Measurements from ENCODE around the gene ZNF664.

ZNF664 gene

GRCh38 chr12:123951467-123951866 lies 21.5 kb upstream of the ZNF664 start:
- no peak for DNase-seq (ENCODE audit: low read depth)
- no peak overlapping the region for H3K4me3 ChIP-seq (ENCODE audit: low read length)
- no peak for TF ChIP-seq CTCF (conservative IDR thresholded peaks at IDR 0.05; ENCODE audit: low read depth, low read length)

DNA sequence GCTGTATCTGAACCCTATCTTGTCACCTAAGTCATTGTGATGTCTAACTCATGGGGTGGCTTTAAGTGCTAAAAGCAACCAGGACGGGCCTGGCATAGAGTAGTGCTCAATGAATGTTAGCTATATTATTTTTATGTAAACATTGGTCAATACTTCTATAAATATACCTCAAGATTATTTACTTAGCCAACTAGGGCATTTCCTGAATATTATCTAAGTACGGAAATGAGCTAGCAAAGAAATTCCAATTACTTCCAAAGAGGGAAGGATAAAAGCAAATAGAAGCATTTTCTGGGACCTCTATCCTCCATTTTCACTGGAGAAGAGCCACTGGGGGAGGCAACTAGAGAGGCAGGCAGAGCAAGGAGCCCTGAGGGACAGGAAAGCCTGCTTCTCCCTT lies 21.0 kb upstream of the ZNF664 start:
- no peak for TF ChIP-seq CTCF (conservative IDR thresholded peaks at IDR 0.05; ENCODE audit: low read depth, low read length)
- DNase-seq (ENCODE audit: low read depth) = no peak
- no peak overlapping the region for H3K4me3 ChIP-seq (ENCODE audit: low read length)

GRCh38 chr12:123954647-123955350 lies 18.2 kb upstream of the ZNF664 start:
- H3K4me3 ChIP-seq (ENCODE audit: low read length) = no peak overlapping the region
- DNase-seq (ENCODE audit: low read depth) = no peak
- TF ChIP-seq CTCF (conservative IDR thresholded peaks at IDR 0.05; ENCODE audit: low read depth, low read length) = no peak

DNA sequence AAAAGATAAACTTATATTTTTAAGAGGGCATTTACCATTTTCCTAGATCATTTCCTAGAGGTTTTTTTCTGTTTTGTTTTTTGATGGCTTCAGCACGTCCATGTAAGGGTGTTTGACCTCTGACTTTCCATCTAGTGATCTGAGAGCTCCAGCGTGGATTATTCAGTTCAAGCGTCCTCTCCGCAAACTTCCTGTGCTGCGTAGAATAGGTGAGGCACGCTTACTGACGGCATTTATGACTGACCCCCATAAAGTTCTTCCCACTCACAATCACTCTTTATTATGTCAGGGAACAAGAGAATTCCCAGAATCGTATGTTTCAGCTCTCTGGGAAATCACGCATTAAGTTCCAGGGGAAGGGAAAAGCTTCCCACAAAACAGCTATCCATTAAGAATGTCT lies 16.8 kb upstream of the ZNF664 start:
- TF ChIP-seq CTCF (conservative IDR thresholded peaks at IDR 0.05; ENCODE audit: low read depth, low read length) = no peak
- H3K4me3 ChIP-seq (ENCODE audit: low read length) = no peak overlapping the region
- no peak for DNase-seq (ENCODE audit: low read depth)

DNA sequence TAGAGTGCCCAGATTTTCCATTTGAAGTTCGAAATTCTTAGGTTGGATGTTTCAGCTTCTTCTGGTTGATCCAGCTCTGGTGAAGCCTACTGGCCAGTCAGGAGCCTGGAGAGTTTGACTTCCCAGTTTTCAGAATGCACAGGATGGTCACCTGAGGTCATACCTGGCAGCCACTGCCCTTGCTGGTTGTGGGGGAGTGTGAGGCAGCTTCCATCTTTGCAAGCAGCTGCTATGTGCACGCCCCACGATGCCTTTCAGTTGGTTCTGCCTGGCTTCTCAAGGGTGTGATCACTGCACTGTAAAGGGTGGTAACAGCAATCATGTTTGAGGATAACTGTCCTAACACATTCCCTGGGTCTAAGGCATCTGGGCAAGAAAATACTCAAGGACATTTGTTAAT lies 15.8 kb upstream of the ZNF664 start:
- no peak for TF ChIP-seq CTCF (conservative IDR thresholded peaks at IDR 0.05; ENCODE audit: low read depth, low read length)
- no peak for DNase-seq (ENCODE audit: low read depth)
- no peak overlapping the region for H3K4me3 ChIP-seq (ENCODE audit: low read length)

DNA sequence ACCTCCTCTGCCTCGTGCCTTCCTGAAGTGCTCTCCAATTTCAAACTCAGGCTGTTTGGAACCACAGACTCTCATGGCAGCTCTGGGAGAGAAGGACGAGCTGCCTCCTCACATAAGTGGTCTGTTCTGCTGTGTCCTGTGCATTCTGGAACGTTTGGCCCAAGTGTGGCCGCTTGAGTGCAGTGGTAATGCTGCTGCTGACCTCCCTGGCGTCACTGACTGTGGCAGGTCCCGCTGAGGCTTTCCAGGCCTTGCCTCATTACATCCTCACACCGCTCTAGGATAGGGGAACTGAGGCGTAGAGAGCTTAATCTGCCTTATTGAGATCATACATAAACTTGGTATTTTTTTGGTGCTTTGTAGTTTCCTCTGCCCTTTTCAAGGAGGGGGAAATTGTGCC lies 14.6 kb upstream of the ZNF664 start:
- no peak for TF ChIP-seq CTCF (conservative IDR thresholded peaks at IDR 0.05; ENCODE audit: low read depth, low read length)
- DNase-seq (ENCODE audit: low read depth) = no peak
- no peak overlapping the region for H3K4me3 ChIP-seq (ENCODE audit: low read length)

DNA sequence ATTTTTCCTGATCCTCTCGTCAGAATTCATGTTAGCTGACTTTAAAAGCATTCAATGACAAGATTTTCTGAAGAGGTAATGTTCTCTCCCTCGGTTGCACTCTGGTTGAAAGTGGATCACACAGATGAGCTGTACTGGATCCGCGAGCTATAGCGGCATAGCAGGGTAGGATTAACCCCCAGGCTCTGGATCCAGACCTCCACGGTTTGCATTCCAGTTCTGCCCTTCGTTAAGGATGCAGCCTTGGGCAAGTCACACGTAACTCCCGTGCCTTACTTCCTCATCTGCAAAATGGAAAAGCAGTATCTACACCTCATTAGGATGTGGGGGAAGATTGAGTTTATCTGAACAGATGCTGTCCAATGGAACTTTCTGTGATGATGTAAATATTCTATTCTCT lies 14.1 kb upstream of the ZNF664 start:
- no peak for TF ChIP-seq CTCF (conservative IDR thresholded peaks at IDR 0.05; ENCODE audit: low read depth, low read length)
- no peak overlapping the region for H3K4me3 ChIP-seq (ENCODE audit: low read length)
- no peak for DNase-seq (ENCODE audit: low read depth)

Measured in retinal pigment epithelial cell (primary cell).